GM19395 (cell line): Measurements from ENCODE around the gene FKBP1A.

ENCODE experiments used
- ATAC-seq: cut with Tn5 transposase; IDR thresholded peaks from one replicate; pipeline ENCODE4 v1.9.1; 2021; ENCODE audit warnings: mild to moderate bottlenecking, moderate library complexity; ENCODE audit not compliant: unreplicated experiment

The FKBP1A gene

GRCh38 chr20:1322511-1323245, 70.2 kb downstream of the FKBP1A start:
- ATAC-seq = no peak

- ATAC-seq = no peak
Measured at GRCh38 chr20:1321654-1321939, 71.3 kb downstream of the FKBP1A start.

- ATAC-seq = no peak
Measured at GRCh38 chr20:1320902-1321653, 71.8 kb downstream of the FKBP1A start.

- ATAC-seq = no peak
Measured at GRCh38 chr20:1320016-1320415, 72.8 kb downstream of the FKBP1A start.

GRCh38 chr20:1319462-1319861, 73.4 kb downstream of the FKBP1A start:
- no peak for ATAC-seq

- no peak for ATAC-seq
Measured at GRCh38 chr20:1319051-1319450, 73.8 kb downstream of the FKBP1A start.
